Right atrium auricular region (tissue), 2 donors: ENCODE measurements around the gene IRF8. TPM values are rescaled to one million over a fixed set of nuclear protein-coding genes. Genes with fewer than 3 reads are reported as not detected.
"Not testable (repeated sequence)": the region's sequence is repeated elsewhere in the genome, so short reads cannot be mapped to it uniquely, and the experiment has no call there.

Experiments used
- DNase-seq: peaks from one replicate; pipeline ENCODE4 v3.0.0-alpha.2; 2019; ENCODE audit warnings: low spot score
- H3K27ac ChIP-seq, 2 donors: fragments of 200-600 bp; sonication (generic); 1 replicate in 1 of 2; 2 replicates in 1 of 2; pipeline ENCODE4 v1.5.1; 2016 to 2019
- H3K27me3 ChIP-seq, 2 donors: fragments of 200-600 bp; sonication (generic); one replicate each; pipeline versions ENCODE4 v1.5.1 to v1.6.0; 2017 to 2019
- H3K36me3 ChIP-seq: fragments of 200-600 bp; sonication (generic); one replicate; pipeline ENCODE4 v1.5.1; 2016
- H3K4me1 ChIP-seq, 2 donors: fragments of 200-600 bp; sonication (generic); one replicate each; pipeline versions ENCODE4 v1.5.1 to v1.6.0; 2017 to 2019
- H3K4me3 ChIP-seq, 2 donors: fragments of 200-600 bp; sonication (generic); 1 replicate in 1 of 2; 2 replicates in 1 of 2; pipeline ENCODE4 v1.5.1; 2017 to 2019; ENCODE audit warnings: mild to moderate bottlenecking in 1 of 2, moderate library complexity in 1 of 2
- H3K9me3 ChIP-seq, 2 donors: fragments of 200-600 bp; sonication (generic); one replicate each; pipeline ENCODE4 v1.5.1; 2019
- total RNA-seq, 2 donors: library from RNA; depleted of rRNA; stranded (reverse); fragments of >200 nt; gene quantifications; one replicate each; pipeline ENCODE4 v1.1.0, GENCODE V29; 2016
- TF ChIP-seq, protein P1 (sequence below), 2 donors: fragments of 200-600 bp; sonication (generic); IDR thresholded peaks; one replicate each; pipeline ENCODE4 v1.5.1; 2019; ENCODE audit warnings: antibody characterized with exemption in 2 of 2

Gene IRF8
- total RNA-seq, 2 donors from 2014 or later: 2.2 to 10.6 TPM

DNA sequence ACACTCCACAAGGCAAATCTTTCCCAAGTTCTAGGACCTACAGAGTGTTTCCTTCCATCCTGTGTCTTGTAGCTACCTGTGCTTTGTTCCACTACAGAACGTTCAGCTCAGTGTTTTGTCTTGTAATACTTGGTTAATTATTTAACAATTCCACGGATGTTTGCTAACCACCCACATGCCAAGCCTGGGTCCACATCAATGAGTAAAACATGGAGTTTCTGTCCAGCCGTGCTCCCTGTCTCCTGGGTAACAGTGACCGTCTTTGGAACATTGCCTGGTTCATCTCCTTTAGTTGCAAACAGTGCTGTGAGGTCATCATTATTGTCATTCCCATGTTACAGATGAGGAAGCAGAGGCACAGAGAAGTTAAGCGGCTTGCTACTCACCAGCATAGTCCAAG lies 41.3 kb downstream of the IRF8 start:
- H3K36me3 ChIP-seq: no peaks in the 10 kb centered on the region
- TF ChIP-seq, protein P1, sequence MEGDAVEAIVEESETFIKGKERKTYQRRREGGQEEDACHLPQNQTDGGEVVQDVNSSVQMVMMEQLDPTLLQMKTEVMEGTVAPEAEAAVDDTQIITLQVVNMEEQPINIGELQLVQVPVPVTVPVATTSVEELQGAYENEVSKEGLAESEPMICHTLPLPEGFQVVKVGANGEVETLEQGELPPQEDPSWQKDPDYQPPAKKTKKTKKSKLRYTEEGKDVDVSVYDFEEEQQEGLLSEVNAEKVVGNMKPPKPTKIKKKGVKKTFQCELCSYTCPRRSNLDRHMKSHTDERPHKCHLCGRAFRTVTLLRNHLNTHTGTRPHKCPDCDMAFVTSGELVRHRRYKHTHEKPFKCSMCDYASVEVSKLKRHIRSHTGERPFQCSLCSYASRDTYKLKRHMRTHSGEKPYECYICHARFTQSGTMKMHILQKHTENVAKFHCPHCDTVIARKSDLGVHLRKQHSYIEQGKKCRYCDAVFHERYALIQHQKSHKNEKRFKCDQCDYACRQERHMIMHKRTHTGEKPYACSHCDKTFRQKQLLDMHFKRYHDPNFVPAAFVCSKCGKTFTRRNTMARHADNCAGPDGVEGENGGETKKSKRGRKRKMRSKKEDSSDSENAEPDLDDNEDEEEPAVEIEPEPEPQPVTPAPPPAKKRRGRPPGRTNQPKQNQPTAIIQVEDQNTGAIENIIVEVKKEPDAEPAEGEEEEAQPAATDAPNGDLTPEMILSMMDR (IDR thresholded peaks at IDR 0.05): no peak
- no peaks in the 10 kb centered on the region for H3K4me1 ChIP-seq
- H3K27ac ChIP-seq: no peak overlapping the region
- no peaks in the 10 kb centered on the region for H3K9me3 ChIP-seq
- DNase-seq: no peak
- no peaks in the 10 kb centered on the region for H3K27me3 ChIP-seq
- no peak overlapping the region for H3K4me3 ChIP-seq

DNA sequence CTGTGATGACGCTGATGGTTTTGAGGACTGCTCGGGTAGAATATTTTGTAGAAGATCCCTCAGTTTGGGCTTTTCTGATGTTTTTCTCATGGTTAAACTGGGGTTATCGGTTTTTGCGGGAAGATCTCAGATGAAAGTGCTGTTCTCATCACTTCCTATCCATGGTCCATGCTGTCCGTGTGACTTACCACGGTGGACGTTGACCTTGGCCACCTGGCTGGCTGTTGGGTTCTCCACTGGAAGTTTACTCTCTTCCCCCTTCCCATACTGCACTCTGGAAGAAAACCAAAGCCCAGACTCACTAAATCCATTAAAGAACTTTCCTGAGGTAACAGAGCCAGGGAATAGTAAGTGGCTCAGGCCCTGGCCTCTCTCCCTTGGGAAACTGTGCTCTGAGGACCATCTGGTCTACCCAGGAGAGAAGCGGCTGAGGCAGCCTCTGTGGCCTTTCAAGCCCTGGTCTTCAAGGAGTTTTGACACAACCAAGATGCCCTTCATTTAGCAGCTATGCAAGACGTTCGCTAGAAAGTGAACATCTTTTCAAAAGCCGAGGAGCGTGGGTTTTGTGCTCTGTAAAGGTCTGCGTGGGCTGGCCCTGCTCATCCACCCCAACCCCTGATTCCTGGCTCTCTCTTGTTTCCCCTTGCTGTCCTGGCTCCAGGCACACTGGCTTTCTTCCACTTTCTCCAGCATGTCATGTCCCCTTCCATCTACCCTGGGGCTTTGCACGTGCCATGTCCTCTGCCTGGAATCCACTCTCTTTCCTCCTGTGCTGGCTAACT lies 43.1 kb downstream of the IRF8 start:
- no peak overlapping the region for H3K4me3 ChIP-seq
- H3K27ac ChIP-seq: no peak overlapping the region
- H3K9me3 ChIP-seq: no peaks in the 10 kb centered on the region
- no peaks in the 10 kb centered on the region for H3K36me3 ChIP-seq
- no peaks in the 10 kb centered on the region for H3K4me1 ChIP-seq
- H3K27me3 ChIP-seq: no peaks in the 10 kb centered on the region
- no peak for DNase-seq
- TF ChIP-seq, protein P1 (IDR thresholded peaks at IDR 0.05): no peak

GRCh38 chr16:85942659-85943058 lies 43.7 kb downstream of the IRF8 start:
- H3K4me1 ChIP-seq, H3K36me3 ChIP-seq, H3K9me3 ChIP-seq, H3K27me3 ChIP-seq, H3K27ac ChIP-seq, H3K4me3 ChIP-seq, DNase-seq: not testable (repeated sequence)

- Histone ChIP-seq H3K27me3 (no peaks in the 10 kb centered on the region), H3K36me3 (no peaks in the 10 kb centered on the region), H3K27ac (no peak overlapping the region), H3K4me1 (no peaks in the 10 kb centered on the region), H3K9me3 (no peaks in the 10 kb centered on the region), H3K4me3 (no peak overlapping the region)
- TF ChIP-seq, protein P1 (IDR thresholded peaks at IDR 0.05): no peak
- DNase-seq: no peak
Observed at GRCh38 chr16:85943711-85944110, 44.7 kb downstream of the IRF8 start.

DNA sequence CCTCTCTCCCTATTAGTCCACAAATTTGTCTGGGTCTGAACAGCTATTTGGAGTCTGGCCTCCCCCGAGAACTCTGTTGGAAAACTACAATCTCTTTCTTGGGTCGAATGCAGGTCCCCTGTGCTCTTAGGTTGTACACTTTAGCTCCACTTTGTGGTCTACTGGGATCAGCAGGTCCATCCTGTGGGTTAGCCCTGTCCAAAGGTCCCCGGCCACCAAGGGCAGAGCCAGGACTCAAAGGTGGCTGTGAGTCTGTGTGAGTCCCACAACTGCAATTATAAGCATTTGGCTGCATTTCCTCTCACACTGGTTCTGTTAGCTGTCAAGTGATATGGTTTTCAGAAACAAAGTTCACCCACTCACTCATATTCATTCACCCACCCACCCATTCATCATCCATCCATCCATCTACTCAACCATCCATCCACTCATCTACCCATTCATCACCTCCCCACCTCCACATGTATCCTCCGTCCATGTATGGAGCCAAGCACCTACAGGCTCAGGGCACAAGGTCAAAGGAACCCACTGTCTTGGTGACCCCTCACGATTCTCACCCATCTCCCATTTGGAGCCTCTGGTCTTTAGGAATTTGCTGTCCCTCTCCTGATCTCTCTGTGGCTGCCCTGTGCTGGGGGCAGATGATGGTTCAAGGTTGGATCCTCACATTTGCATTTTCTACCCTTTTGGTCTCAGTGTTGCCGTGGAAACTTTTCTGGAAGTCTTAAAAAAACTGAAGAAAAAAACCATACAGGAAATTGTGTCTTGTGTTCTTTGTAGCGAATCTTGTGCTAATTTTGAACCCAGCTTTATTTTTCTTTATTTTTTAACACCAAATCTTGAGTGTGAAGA lies 45.8 kb downstream of the IRF8 start:
- TF ChIP-seq, protein P1 (IDR thresholded peaks at IDR 0.05): no peak
- no peaks in the 10 kb centered on the region for H3K36me3 ChIP-seq
- no peaks in the 10 kb centered on the region for H3K9me3 ChIP-seq
- H3K27ac ChIP-seq: no peak overlapping the region
- DNase-seq: no peak
- no peak overlapping the region for H3K4me3 ChIP-seq
- no peaks in the 10 kb centered on the region for H3K4me1 ChIP-seq
- no peaks in the 10 kb centered on the region for H3K27me3 ChIP-seq

DNA sequence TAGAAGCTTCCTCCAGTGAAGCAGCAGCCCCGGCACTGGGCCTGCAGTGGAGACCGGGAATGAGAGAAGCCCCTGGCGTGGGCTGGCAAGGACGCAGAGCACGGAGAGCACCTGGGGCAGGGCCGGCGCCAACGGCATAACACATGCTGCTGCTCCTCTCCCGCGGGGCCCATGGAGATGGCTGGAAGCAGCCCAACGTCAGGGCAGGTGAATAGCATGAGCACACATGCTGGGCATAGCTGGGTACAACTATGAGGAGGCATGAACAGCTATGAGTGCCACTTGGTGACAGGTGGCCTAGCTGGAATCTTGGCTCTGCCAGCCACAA lies 46.4 kb downstream of the IRF8 start:
- H3K4me3 ChIP-seq: no peak overlapping the region
- no peaks in the 10 kb centered on the region for H3K4me1 ChIP-seq
- no peaks in the 10 kb centered on the region for H3K36me3 ChIP-seq
- TF ChIP-seq, protein P1 (IDR thresholded peaks at IDR 0.05): no peak
- H3K27ac ChIP-seq: no peak overlapping the region
- H3K9me3 ChIP-seq: no peaks in the 10 kb centered on the region
- DNase-seq: no peak
- no peaks in the 10 kb centered on the region for H3K27me3 ChIP-seq
